Occipital lobe (tissue), 2 donors: Measurements from ENCODE around the gene ATP13A1. TPM values are rescaled to one million over a fixed set of nuclear protein-coding genes. Genes with fewer than 3 reads are reported as not detected.
"Not testable (repeated sequence)": the region's sequence is repeated elsewhere in the genome, so short reads cannot be mapped to it uniquely, and the experiment has no call there.

Experiments used
- DNase-seq: peaks from one replicate; lab custom pipeline; 2025; lab: John Stamatoyannopoulos, UW
- total RNA-seq: library from RNA; depleted of rRNA; stranded (reverse); fragments of >200 nt; gene quantifications from one replicate; pipeline ENCODE4 v1.2.3, GENCODE V29; 2014

Gene ATP13A1
- total RNA-seq = 19.8 TPM

GRCh38 chr19:19663256-19664120, at the start of gene ATP13A1:
ATP13A1 (minus strand) TSS chr19:19663676; CDS start chr19:19663666, 10 bp downstream.
- DNase-seq = peak; percentile 97

- DNase-seq = no peak
Observed at GRCh38 chr19:19711934-19712828, 48.7 kb upstream of the ATP13A1 start.

- no peak for DNase-seq
Observed at GRCh38 chr19:19711306-19711933, 47.9 kb upstream of the ATP13A1 start.

- DNase-seq = no peak
Observed at GRCh38 chr19:19710506-19710905, 47.0 kb upstream of the ATP13A1 start.

GRCh38 chr19:19704836-19705235, 41.4 kb upstream of the ATP13A1 start:
- DNase-seq = no peak

GRCh38 chr19:19700493-19700892, 37.0 kb upstream of the ATP13A1 start:
- DNase-seq = not testable (repeated sequence)

- no peak for DNase-seq
Observed at GRCh38 chr19:19697589-19697988, 34.1 kb upstream of the ATP13A1 start.

GRCh38 chr19:19696386-19696785, 32.9 kb upstream of the ATP13A1 start:
- no peak for DNase-seq

- DNase-seq = no peak
Observed at GRCh38 chr19:19691683-19692082, 28.2 kb upstream of the ATP13A1 start.

GRCh38 chr19:19689023-19689422, 25.5 kb upstream of the ATP13A1 start:
- not testable (repeated sequence) for DNase-seq

- no peak for DNase-seq
Observed at GRCh38 chr19:19687090-19687489, 23.6 kb upstream of the ATP13A1 start.

GRCh38 chr19:19686580-19686979, 23.1 kb upstream of the ATP13A1 start:
- no peak for DNase-seq

- DNase-seq = not testable (repeated sequence)
Observed at GRCh38 chr19:19686119-19686518, 22.6 kb upstream of the ATP13A1 start.

GRCh38 chr19:19679176-19680073, 15.9 kb upstream of the ATP13A1 start:
- DNase-seq = no peak

GRCh38 chr19:19677579-19677978, 14.1 kb upstream of the ATP13A1 start:
- DNase-seq = no peak

- DNase-seq = no peak
Observed at GRCh38 chr19:19674315-19674714, 10.8 kb upstream of the ATP13A1 start.

GRCh38 chr19:19672816-19673215, 9.3 kb upstream of the ATP13A1 start:
- no peak for DNase-seq

GRCh38 chr19:19670070-19670551, 6.6 kb upstream of the ATP13A1 start:
- no peak for DNase-seq

GRCh38 chr19:19668230-19669012, 4.9 kb upstream of the ATP13A1 start, which contains the start of gene ZNF101:
ZNF101 (plus strand) TSS chr19:19668839; CDS start chr19:19668964, 125 bp downstream.
- DNase-seq = peak; percentile 92
